Stimulated activated CD8-positive, alpha-beta memory T cell treated with anti-CD3 and anti-CD28 coated beads, Interleukin-7, amount 100 ng/mL, for 24 hours (primary cell): Measurements from ENCODE around the gene DOCK8.
A peak's percentile ranks its signal among the peaks of the same experiment; 100 is the strongest.

ENCODE experiments used
- DNase-seq: peaks from one replicate; pipeline ENCODE4 v3.0.0-alpha.2; 2020; ENCODE audit warnings: low read depth

Gene DOCK8

GRCh38 chr9:419571-420171 lies 205.0 kb downstream of the DOCK8 start:
- DNase-seq: no peak

GRCh38 chr9:421896-422295 lies 207.2 kb downstream of the DOCK8 start:
- DNase-seq: no peak

GRCh38 chr9:426264-426663 lies 211.6 kb downstream of the DOCK8 start:
- DNase-seq: no peak

GRCh38 chr9:426976-427375 lies 212.3 kb downstream of the DOCK8 start:
- no peak for DNase-seq

- no peak for DNase-seq
These were observed 217.0 kb downstream of the DOCK8 start for GRCh38 chr9:431701-432100.

GRCh38 chr9:436482-436881 lies 221.8 kb downstream of the DOCK8 start:
- no peak for DNase-seq

GRCh38 chr9:437066-437465 lies 222.4 kb downstream of the DOCK8 start:
- DNase-seq: no peak

- no peak for DNase-seq
These were observed 222.9 kb downstream of the DOCK8 start for GRCh38 chr9:437574-438001.

- DNase-seq: no peak
These were observed 223.4 kb downstream of the DOCK8 start for GRCh38 chr9:438066-438465.

GRCh38 chr9:438961-439768 lies 224.5 kb downstream of the DOCK8 start:
- DNase-seq: no peak

GRCh38 chr9:441126-441525 lies 226.5 kb downstream of the DOCK8 start:
- DNase-seq: no peak

GRCh38 chr9:444528-444927 lies 229.9 kb downstream of the DOCK8 start:
- no peak for DNase-seq

- no peak for DNase-seq
These were observed 230.4 kb downstream of the DOCK8 start for GRCh38 chr9:445033-445432.

GRCh38 chr9:446074-446699 lies 231.5 kb downstream of the DOCK8 start:
- DNase-seq: no peak

- peak; percentile 22 for DNase-seq
These were observed 232.8 kb downstream of the DOCK8 start for GRCh38 chr9:447230-448025.

GRCh38 chr9:450057-450456 lies 235.4 kb downstream of the DOCK8 start:
- DNase-seq: no peak

GRCh38 chr9:450561-450960 lies 235.9 kb downstream of the DOCK8 start:
- DNase-seq: no peak

GRCh38 chr9:453832-454231 lies 239.2 kb downstream of the DOCK8 start:
- no peak for DNase-seq

- no peak for DNase-seq
These were observed 241.7 kb downstream of the DOCK8 start for GRCh38 chr9:456365-456764.

GRCh38 chr9:458590-458989 lies 243.9 kb downstream of the DOCK8 start:
- no peak for DNase-seq

GRCh38 chr9:459491-460444 lies 245.1 kb downstream of the DOCK8 start:
- no peak for DNase-seq
